Measurements from ENCODE around the gene PRKN.
A peak's percentile ranks its signal among the peaks of the same experiment; 100 is the strongest.

Gene PRKN

DNA sequence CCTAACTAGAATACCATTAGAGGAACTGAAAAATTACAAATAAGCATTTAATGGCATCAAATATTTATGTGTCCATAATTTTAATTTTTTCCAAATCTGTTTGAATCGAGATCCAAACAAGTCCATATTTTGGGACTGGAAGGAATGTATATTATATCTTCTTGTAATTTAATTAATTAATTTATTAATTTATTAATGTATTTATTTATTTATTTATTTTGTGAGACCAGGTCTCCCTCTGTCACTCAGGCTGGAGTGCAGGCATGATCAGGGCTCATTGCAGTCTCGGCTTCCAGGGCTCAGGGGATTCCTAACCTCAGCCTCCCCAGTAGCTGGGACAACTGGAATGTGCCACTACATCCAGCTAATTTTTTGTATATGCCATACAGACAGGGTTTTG is 453.6 kb downstream of the PRKN start:
- DNase-seq: no peak

DNA sequence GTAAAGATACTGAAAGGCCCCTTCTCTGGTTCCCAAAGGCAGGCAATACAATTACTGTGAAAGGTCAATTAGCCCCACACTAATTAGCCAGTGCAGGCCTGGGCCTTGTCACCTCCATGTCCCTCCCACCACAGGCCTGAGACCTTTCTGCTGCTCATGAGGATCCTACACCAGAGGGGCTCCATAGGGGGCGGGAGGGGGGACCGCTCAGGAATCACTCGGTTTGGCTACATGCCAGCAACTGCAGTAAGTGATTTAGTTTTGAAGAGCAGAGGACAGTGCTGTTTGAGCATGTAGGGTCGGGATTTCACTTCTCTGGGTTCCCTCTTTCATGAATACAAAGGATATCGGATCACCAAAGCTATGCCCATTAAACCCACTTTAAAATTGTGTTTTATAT is 455.6 kb downstream of the PRKN start:
- DNase-seq: no peak

DNA sequence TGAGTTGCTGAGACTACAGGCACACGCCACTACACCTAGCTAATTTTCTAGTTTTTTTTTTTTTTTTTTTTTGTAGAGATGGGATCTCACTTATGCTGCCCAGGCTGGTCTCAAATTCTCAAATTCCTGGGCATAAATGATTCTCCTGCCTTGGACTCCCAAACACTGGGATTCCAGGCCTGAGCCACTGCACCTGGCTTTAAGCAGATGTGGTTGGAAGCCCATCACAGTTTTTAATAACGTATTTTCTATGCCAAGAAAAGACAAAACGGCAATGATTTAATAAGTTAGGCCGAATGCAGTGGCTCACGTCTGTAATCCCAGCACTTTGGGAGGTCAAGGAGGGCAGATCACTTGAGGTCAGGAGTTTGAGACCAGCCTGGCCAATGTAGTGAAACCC is 456.6 kb downstream of the PRKN start:
- no peak for DNase-seq

DNA sequence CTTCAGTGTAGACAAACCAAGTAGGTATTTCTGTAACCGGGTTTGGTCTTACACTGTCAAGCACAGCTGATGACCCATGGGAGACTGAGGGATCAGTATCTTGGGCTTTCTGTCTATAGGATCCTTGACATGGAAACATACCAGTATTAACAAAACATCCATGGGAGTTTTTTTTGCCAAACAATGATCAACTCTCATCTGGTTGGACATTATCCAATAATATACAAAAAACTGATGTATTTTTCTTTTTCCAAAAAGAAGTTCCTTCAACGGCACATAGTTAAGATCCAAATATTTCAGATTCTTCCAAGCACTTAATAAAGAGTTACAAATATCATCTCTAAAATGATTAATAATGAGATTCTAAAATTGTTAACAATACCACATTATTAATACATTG is 459.9 kb downstream of the PRKN start:
- DNase-seq: no peak

DNA sequence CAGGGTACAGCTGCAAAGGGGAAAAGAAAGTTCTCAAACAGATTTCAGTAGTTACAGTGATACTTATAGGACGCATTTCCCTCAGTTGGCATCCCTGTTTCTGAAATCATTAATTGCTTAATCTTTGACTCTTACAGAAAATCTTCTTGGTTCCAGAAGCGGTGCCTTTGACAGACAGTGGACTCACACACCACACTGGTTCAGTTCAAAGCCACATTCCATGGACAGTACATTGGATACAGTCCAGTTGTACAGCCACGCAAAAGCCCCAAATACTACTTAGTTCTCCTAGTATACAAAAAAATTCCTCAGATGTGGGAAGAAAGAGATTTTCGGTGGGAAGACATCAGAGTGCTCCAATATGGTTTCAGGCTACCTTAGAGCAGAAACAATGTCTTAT is 460.4 kb downstream of the PRKN start:
- no peak for DNase-seq

DNA sequence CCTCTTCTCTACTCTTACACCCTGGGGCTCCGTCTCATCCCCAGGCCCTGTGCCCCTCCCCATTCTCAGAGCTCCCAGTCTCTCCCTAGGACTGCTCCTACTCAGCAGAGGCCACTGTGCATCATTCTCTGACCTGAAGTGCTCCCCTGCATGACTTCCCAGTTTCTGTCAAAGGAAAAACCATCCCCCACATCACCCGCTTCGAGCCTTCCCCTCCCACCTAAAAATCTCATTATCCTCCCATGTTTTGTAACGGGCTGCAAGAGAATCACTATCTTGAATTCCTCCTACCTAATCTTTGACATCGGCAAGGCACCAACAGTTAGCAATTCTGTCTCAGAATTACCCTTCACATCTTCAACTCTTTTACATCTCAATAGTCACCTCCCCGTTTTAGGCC is 463.0 kb downstream of the PRKN start:
- DNase-seq: no peak

DNA sequence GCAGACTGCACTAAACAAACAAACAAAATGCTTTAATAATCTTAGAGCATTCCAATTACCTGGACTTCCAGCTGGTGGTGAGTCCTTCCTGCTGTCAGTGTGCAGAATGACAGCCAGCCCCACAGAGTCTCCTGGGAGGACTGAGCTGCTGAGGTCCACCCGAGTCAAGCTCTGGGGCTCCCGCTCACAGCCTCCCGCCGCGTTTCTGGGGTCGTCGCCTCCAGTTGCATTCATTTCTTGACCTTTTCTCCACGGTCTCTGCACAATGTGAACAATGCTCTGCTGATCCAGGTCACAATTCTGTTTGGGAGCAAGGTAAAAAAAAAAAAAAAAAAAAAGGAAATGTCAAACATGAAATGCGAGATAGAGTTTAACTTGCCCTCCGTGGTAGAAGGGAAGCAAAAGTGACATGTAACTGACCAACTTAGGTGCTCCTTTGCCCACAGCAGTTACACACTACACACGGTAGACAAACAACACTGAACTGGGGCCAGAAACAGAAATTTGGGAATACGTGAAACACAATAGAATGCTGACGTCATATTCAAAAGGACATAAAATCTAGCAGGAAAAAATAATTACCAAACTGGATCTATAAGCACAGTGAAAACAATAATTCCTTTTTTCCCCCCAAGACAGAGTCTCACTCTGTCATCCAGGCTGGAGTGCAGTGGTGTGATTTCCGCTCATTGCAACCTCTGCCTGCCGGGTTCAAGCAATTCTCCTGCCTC is 464.9 kb downstream of the PRKN start:
- DNase-seq: no peak

DNA sequence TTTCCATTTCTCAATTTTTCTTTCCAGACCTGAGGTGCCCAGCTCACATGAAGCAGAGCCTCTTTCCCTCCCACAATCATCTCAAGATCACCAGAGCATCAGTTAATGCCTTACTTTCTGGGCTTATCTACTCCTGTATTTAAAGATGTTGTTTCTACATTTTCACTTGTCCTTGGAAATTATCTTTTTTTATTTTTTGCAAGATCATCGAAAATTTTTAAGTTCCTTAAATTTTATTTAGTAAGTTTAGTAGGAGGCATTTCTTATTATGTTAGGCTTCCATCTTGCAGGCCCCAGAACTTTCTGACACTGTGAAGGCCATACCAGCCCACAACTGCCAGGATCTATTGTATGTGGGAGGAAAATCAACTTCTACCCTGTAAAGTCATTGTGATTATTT is 466.0 kb downstream of the PRKN start:
- DNase-seq: no peak

DNA sequence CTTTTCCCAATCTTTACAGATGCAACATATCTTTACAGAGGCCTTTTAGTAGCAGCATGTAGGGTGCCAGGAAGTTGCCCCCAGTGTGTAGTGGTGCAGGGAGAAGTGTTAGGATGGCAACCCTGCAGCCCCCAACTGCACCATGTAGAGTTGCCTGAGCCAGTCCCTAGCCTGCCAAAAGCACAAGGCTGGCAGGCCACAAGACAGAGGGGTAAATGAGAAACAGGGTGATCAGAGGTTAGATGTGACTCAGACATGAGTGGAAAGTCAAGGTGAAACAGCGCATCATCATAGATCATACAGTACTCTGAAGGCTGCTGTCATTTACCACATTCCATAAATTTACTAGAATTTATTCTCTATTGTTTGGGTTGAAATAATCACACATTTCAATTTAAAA is 467.5 kb downstream of the PRKN start:
- no peak for DNase-seq

DNA sequence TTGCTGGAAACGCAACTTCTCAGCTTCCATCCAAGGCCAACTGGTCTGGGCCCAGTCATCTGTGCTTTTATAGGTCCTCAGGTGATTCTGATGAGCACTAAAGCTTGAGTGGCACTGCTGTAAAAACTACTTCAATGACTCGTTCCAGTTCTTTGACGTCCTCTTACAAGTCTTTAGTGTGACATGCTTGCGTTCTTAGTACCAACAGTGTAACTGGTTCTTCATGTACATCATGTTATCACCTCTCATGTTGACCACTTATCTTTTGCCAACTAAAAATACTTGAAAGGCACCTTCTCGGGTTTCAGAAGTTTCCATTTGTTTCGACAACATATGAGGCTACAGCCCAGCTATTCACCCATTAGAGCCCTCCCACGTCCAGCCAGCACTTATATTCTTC is 468.9 kb downstream of the PRKN start:
- no peak for DNase-seq

DNA sequence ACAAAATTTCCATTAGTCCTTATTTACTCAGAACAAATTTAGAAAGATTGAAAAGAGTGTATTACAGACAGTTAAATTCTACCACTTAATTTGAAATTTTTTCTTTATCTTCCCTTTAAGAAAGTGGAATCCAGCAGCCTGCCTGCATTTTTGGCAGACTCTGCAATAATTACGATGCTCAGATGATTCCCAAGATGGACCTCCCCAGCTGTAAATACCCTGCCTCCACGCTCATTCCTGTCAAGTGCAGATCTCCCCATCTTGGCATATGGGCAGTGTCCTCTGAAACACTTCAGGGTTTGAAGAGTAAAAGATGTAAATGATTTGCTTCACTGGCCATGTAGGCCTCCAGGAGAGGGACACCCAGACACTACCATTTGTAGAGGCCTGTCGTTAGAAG is 471.2 kb downstream of the PRKN start:
- no peak for DNase-seq

DNA sequence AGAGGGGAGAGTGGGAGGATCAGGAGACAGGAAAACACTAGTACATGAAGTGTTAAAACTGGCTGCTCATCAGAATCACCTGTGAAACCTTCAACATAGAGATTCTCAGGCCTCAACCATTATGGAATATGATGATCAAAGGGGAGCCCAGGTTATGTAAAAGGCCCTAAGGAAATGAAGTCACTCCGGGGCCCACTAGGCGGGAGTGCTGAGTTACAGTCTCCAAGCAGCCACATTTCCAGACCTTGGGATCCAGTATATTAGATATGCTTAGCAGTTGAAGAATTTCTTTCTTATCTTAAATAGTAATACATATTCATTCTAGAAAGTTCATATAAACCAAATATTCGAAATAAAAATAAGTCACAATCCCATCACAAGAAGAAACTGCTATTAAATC is 476.3 kb downstream of the PRKN start:
- DNase-seq: peak in 1 of 2 experiments; percentile 26

DNA sequence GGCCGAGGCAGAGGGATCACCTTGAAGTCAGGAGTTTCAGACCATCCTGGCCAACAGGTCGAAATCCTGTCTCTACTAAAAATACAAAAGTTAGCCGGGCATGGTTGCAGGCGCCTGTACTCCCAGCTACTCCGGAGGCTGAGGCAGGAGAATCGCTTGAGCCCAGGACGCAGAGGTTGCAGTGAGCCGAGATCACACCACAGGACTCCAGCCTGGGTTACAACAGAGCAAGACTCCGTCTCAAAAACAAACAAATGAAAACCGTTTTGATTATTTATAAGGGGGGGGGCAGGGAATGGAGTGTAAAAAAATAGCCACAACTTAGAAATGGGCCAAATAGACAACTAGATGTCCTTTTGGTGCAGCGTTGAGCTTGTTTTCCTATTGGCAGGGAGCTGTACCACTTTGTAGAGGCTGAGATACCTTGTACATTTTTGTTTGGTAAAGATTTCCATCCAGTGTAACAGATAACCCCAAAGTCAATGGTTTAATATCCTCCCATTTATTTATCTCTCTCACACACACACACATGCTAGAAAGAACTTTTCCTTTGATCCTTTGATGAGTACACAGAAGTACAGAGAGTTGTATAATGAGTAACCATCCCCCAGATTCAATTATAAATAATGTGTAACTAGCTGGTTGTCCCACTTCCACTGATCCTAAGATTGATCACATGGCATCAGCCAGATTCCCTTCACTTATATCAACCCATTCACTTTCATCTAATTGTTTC is 477.5 kb downstream of the PRKN start:
- DNase-seq: no peak

DNA sequence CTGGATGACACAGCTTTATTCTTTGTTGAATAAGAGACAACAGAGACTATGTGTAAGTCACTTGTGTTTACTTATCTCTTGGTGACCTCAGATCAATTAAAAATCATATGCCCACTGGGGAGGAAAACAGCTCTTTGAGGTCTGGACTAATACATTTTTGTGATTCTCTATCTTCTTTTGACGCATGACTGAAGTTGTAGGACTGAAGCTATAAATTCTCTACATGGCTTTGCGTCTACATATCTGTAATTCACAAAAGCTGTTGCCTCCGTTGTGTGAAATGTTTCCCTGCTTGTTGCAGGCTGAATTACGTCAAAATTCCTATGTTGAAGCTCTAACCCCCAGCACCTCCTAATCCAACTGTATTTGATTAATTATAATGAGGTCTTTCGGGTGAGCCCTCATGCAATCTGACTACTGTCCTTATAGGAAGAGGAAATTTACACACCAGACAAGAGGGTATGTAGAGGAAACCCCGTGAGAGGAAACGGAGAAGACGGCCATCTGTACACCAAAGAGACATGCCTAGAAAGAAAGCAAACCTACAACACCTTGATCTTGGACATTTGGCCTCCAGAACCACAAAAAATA is 481.6 kb downstream of the PRKN start:
- no peak for DNase-seq

DNA sequence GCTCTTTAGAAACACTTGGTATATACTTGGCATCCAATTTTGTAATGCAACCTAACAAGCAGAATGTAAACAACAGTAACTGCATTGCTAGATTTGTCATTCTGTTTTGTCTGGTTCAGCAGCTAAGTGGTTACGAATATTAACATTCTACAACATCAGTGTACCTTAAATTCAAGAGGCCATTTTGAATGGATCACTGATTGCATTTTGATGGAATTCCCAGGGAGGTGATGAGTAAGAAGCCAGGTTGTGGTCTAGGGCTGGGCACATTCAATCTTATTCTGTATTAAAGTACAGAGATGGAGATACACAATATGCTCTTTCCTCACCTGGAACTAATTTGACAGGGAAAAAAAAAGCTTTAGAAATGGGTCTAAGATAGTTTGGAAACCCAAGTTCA is 483.5 kb downstream of the PRKN start:
- no peak for DNase-seq

DNA sequence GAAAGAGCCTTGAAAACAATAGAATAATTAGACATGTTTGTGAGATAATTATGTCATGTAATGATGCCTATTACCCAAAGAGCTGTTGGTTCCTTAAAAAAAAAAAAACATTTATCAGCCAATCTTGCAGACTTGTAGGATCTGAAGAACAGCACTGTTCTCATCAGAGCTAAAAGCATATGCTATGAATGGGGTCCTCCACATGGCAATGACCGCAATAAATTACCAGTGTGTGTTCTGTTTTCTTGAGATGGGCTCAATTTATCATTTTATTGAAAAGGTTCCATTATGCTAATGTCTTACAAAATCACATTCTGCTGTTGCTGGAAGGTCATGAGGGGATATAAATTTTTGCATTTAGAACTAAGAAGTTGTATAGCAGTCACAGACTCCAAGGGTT is 484.7 kb downstream of the PRKN start:
- no peak for DNase-seq

DNA sequence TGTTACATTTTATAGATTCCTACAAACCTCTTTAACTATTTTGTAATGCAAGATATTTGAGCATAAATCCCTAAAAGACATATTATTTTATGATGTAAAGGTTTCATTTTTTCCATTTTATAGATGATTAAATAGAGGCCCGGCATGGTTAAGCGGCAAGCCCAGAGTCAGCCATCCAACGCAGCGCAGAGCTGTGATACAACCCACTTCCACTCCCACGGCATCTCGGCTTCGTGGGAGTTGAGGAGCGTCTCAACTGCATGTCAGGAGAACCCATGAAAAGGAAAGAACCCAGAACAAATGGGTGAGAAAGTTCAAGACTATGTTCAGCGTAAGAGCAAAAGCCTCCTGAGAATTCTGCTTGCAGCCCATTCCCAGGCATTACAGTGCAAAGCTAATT is 488.2 kb downstream of the PRKN start:
- DNase-seq: no peak

DNA sequence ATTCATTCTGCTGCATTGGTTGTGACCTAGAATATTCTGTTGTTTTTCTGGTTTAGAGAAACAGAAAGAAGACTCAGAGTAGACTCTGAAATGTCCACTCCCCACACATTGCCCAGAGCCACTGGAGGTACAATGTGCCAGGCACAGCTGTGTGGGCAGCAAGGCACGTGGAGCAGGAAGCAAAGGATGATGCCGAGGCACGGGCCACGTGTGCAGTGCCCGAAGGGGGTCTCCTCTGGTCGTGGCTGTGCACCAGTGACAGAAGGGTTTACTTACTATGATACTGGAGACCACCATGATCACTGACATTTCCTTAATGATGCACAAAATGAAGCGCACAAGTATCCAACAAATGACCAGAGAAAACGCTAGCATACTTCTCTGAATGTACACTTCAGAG is 488.9 kb downstream of the PRKN start:
- DNase-seq: no peak

DNA sequence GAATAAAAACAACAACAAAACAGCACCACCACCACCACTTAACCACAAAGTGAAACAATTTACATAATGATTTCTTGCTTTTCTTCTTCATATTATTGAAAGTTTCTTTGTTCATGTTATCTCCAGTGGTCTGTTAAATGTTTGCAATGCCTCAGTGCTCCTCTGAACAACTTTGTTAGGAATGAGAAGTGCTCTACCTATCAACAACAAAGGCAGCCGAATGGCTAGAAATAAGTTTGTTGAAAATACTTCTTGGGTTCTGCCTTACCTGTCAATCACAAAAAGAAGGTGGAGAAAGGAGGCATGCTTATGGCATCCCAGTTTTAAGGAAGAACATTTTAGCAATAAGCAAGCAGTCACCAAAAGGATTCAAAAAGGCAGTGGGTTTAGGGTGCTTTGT is 490.2 kb downstream of the PRKN start:
- no peak for DNase-seq

DNA sequence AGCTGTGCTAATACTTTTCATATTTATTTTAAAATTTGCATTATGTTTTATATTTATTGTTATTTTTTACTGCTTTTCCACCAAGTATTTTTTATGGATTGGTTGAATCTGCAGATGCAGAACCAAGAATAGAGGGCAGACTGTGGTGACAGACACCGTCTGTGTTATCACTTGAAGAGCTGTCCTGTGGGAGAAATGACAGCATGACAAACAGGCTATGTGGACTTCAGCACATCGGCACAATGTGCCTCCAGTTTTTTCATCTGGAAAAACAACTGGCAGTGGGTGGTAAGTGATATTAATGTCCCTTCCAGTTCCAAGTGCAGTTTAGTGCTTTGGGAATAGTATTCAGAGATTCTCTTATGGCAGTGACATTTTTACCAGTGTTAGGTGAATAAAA is 492.9 kb downstream of the PRKN start:
- DNase-seq: peak in 1 of 2 experiments; percentile 44

DNA sequence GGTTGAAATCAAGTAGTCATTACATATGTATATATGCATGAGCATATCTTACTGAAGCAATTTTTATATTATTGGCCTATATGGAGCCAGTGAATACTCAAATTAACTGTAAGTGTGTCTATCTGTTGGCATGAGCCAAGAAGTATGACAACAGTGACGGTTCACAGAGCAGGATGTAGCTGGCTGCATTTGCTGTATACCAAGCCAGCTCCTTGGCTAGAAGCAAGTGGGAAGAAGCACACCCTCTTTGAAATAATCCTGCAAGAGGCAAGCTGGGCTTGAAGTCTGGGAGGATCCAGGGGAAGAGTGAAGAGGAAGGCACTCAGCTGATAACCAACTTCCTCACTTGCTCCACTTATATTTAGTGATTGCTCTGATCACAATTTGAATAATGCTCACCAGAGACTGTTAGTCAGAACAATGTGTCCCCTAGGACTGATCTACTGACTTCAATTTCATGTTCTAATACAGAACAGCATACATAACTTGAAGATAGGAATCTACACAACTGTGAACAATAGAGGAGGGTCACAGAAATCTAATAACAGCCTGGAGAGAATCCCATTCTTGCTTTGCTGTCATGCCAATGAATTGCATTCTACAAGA is 497.3 kb downstream of the PRKN start:
- no peak for DNase-seq

DNA sequence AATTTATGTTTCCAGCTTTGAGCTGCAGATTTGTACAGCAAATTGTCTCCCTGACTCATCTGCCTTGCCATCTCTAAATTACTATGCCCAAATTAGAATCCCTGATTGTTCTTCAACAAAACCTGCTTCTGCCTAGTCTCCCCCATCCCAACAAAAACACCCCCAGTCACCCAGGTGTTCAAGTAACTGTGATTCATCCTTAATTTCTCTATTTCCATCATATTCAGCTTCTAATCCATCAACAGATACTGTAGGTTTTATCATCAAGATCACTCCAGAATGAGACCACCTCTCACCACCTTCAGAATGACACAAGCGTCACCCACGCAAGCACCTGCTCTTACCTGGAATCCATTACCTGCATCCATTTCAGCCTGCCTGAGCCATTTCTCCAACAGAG is 498.5 kb downstream of the PRKN start:
- DNase-seq: no peak

DNA sequence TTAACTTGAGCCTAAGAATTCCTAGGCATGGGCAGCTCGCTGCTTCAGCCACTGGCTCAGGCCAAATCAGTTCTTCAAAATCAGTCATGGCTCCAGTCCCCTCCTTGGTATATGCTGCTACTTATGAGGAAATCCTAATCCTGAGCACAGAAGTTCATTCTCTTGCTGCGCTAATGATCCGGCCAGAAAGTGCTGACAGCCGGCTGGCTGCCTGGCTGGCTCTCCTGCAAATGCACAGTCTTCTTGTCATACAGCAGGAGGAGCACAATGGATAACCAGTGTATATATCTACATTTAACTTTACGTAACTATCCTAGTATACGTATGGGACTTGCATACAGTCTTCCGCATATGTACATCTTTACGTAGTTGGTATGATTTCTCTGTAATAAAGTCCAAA is 500.8 kb downstream of the PRKN start:
- no peak for DNase-seq

DNA sequence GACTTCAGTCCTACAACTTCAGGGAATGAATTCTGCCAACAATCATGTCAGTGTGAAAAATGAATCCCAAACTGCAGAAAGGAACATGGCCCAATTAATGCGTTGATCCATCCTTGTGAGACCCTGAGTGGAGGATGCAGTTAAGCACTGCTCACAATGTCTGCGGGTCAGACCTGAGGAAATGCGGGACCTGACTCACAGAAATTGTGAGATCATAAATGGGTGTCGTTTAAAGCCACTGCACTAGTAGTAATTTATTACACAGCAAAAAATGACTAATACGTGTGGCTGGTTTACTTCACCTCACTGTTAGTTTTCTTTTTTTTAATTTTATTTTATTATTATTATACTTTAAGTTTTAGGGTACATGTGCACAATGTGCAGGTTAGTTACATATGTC is 505.0 kb downstream of the PRKN start:
- DNase-seq: no peak

Data from NCI-H526 (cell line).